Testis (tissue), 3 donors: ENCODE measurements around the gene FRMD4B. TPM values are rescaled to one million over a fixed set of nuclear protein-coding genes. Genes with fewer than 3 reads are reported as not detected.

ENCODE experiments used
- DNase-seq: peaks from one replicate; pipeline ENCODE4 v3.0.0-alpha.2; 2019
- H3K27ac ChIP-seq, 2 donors: fragments of 200-600 bp; sonication (generic); one replicate each; pipeline ENCODE4 v1.5.1; 2019
- H3K27me3 ChIP-seq: fragments of 200-600 bp; sonication (generic); one replicate; pipeline ENCODE4 v1.5.1; 2019
- H3K36me3 ChIP-seq: fragments of 200-600 bp; sonication (generic); one replicate; pipeline ENCODE4 v1.5.1; 2017; ENCODE audit warnings: low read depth; ENCODE audit errors: missing control alignments
- H3K4me1 ChIP-seq: fragments of 200-600 bp; sonication (generic); one replicate; pipeline ENCODE4 v1.5.1; 2019
- H3K4me3 ChIP-seq, 2 donors: fragments of 200-600 bp; sonication (generic); one replicate each; pipeline ENCODE4 v1.5.1; 2017 to 2019
- H3K9me3 ChIP-seq: fragments of 200-600 bp; sonication (generic); one replicate; pipeline ENCODE4 v1.5.1; 2017
- CTCF ChIP-seq, 3 experiments: fragments of 450-650 bp in 2 of 3; fragments of 200-600 bp in 1 of 3; sonication (generic) in 1 of 3; IDR thresholded peaks; one replicate each; pipeline ENCODE4 v1.5.1; 2016 to 2019; ENCODE audit warnings: antibody characterized with exemption in 3 of 3, mild to moderate bottlenecking in 2 of 3, moderate library complexity in 1 of 3
- POLR2A ChIP-seq: fragments of 450-650 bp; IDR thresholded peaks from one replicate; pipeline ENCODE4 v1.6.1; 2017; ENCODE audit warnings: antibody characterized with exemption, mild to moderate bottlenecking, moderate library complexity
- WGBS, 2 donors: methylation state at CpG; one replicate each; pipeline ENCODE4 v1.1.5; 2018; 5-methylcytosine and 5-hydroxymethylcytosine counted together
- intact Hi-C: fragments of 100-400 bp; cut with DNase I; formaldehyde crosslinking; loops from one replicate; pipeline ENCODE4 v1.15.1; 2023; ENCODE audit warnings: low total_unique reads
- polyA plus RNA-seq: library from polyadenylated mRNA; stranded (reverse); fragments of 350-450 nt; fragmentation: Illumina TruSeq; extraction: RNeasy Lipid Tissue Mini Kit (QIAGEN cat#74804); gene quantifications from one replicate; pipeline ENCODE4 v1.2.3, GENCODE V29; 2014; ENCODE audit warnings: low read depth, low replicate concordance; ENCODE audit not compliant: insufficient read depth
- total RNA-seq, 2 donors: library from RNA; depleted of rRNA; stranded (reverse); fragments of >200 nt; gene quantifications; one replicate each; pipeline ENCODE4 v1.2.3, GENCODE V29; 2016

Gene FRMD4B
- total and polyA plus RNA-seq, 3 donors from 2014 or later, result 10.2 to 17.8 (median 13.7) TPM

DNA sequence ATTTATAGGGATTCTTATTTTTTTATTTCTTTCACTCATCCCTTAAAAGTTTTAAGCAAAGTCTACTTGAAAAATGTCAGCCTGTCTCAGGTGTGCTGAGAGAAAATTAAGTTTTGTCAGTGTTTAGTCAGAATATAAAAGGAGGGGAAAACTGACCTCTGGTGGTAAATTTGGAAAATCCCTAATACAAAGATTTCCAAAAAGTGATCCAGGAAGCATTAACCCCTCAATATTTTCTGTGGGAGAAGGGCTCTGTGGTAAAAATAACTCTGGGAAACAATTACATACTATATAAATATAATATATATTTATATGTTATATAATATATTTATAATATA is 41.0 kb upstream of the FRMD4B start:
- intact Hi-C loops, result loop anchor here (10.0 kb wide), 1 partner anchor 262 kb away; no protein-coding TSS in a partner anchor
- no peak overlapping the region for H3K4me3 ChIP-seq
- H3K9me3 ChIP-seq, result no peaks in the 10 kb centered on the region
- no peak for TF ChIP-seq POLR2A
- TF ChIP-seq CTCF (IDR thresholded peaks at IDR 0.05), result no peak
- no peak overlapping the region for H3K27ac ChIP-seq
- no peaks in the 10 kb centered on the region for H3K36me3 ChIP-seq
- no peaks in the 10 kb centered on the region for H3K4me1 ChIP-seq
- no peaks in the 10 kb centered on the region for H3K27me3 ChIP-seq
- no peak for DNase-seq

DNA sequence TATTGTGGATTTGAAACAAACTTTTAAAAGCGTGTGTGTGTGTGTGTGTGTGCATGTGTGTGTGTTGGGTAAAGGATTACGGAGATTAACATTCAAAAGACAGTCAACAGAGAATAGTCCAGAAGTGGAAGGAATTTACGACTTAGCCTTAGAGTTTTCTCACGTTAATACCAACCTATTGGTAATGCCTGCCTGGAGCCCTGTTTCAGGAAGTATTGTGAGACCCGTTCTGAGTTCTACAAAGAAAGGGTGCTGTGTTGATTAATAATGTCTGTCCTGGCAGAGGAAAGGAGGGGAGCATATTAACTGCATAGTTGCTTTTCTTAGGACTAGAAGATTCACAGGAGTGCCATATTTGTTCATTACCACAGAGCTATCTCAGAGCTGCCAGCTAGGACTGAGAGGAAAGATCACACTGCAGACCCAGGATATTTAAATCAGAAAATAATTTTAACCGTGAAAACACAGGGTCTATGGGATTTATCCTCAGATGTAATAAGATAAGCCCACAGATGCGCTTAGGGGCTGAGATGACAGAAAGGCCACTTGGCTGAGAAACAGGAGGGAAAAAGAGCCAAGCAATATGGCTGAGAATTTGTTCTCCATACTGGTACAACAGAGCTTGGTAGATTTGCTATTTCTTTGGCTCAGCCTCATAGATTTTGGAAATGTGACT is 40.5 kb upstream of the FRMD4B start:
- TF ChIP-seq POLR2A (no peak), CTCF (IDR thresholded peaks at IDR 0.05) (no peak)
- Histone ChIP-seq H3K4me1 (no peaks in the 10 kb centered on the region), H3K9me3 (no peaks in the 10 kb centered on the region), H3K36me3 (no peaks in the 10 kb centered on the region), H3K4me3 (no peak overlapping the region), H3K27ac (no peak overlapping the region), H3K27me3 (no peaks in the 10 kb centered on the region)
- DNase-seq, result no peak
- intact Hi-C loops, result loop anchor here (10.0 kb wide), 1 partner anchor 262 kb away; no protein-coding TSS in a partner anchor
- 73 to 80% methylated on average over 7 of the region's 7 CpGs for WGBS, 2 donors

DNA sequence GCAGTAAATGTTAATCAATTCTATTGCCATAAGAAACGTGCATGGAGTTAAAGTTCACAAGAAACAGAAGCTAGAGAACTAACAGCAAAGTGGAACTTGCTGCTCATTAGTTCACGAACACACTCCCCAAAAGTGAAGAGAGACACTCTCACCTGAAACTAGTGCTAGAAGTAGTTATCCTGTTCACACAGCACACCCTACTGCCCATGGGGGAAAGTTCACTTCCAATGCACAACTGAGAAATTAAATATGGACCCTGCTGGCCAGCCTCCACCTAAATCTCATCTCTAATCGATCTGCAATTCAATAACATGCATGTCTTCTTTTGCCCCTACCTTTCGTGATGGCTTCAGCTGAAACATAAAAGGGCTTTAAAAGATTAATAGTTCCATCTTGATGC is 39.4 kb upstream of the FRMD4B start:
- intact Hi-C loops, result loop anchor here (10.0 kb wide), 1 partner anchor 260 kb away; no protein-coding TSS in a partner anchor
- peak; percentile 27 for DNase-seq
- peak in 2 of 3 experiments; percentile 32 to 40 for TF ChIP-seq CTCF (IDR thresholded peaks at IDR 0.05)
- no peak for TF ChIP-seq POLR2A

GRCh38 chr3:69423463-69424155 is 37.7 kb upstream of the FRMD4B start:
- no peaks in the 10 kb centered on the region for H3K36me3 ChIP-seq
- DNase-seq, result no peak
- no peaks in the 10 kb centered on the region for H3K27me3 ChIP-seq
- no peak overlapping the region for H3K4me3 ChIP-seq
- no peaks in the 10 kb centered on the region for H3K4me1 ChIP-seq
- 89 to 91% methylated on average over 3 of the region's 3 CpGs for WGBS, 2 donors
- TF ChIP-seq CTCF (IDR thresholded peaks at IDR 0.05), result no peak
- TF ChIP-seq POLR2A, result no peak
- H3K9me3 ChIP-seq, result no peaks in the 10 kb centered on the region
- intact Hi-C loops, result loop anchor here (10.0 kb wide), 1 partner anchor 259 kb away; no protein-coding TSS in a partner anchor
- no peak overlapping the region for H3K27ac ChIP-seq

More for the DNA sequence above, 39.4 kb upstream of the FRMD4B start:
- Histone ChIP-seq H3K9me3 (no peaks in the 10 kb centered on the region), H3K27me3 (no peaks in the 10 kb centered on the region), H3K27ac (no peak overlapping the region), H3K4me3 (no peak overlapping the region), H3K4me1 (no peaks in the 10 kb centered on the region), H3K36me3 (no peaks in the 10 kb centered on the region)
- 61 to 70% methylated on average over 4 of the region's 4 CpGs for WGBS, 2 donors
